H9 (cell line): ENCODE results near the gene FAM89B. TPM values are rescaled to one million over a fixed set of nuclear protein-coding genes. Genes with fewer than 3 reads are reported as not detected.

Source experiments
- DNase-seq: peaks from one replicate; pipeline ENCODE4 v3.0.0-alpha.2; 2017
- H2AFZ ChIP-seq: one replicate; pipeline ENCODE4 v1.6.1; 2013; ENCODE audit warnings: mild to moderate bottlenecking, low read length, control low read depth, moderate library complexity
- H2AK5ac ChIP-seq: 2 replicates; pipeline ENCODE4 v1.6.1; 2013; ENCODE audit warnings: low read length, control low read depth, mixed read lengths; ENCODE audit not compliant: insufficient read length
- H2BK120ac ChIP-seq: one replicate; pipeline ENCODE4 v1.6.1; 2013; ENCODE audit warnings: low read depth, mild to moderate bottlenecking, low read length, control low read depth, inconsistent platforms; ENCODE audit not compliant: poor library complexity, severe bottlenecking
- H2BK12ac ChIP-seq: 2 replicates; pipeline ENCODE4 v1.6.1; 2013; ENCODE audit warnings: low read length, control low read depth, mixed read lengths, low read depth; ENCODE audit not compliant: insufficient read length
- H2BK15ac ChIP-seq: 2 replicates; pipeline ENCODE4 v1.6.1; 2013; ENCODE audit warnings: low read depth, low read length, control low read depth
- H2BK20ac ChIP-seq: one replicate; pipeline ENCODE4 v1.6.1; 2013; ENCODE audit warnings: low read depth, mild to moderate bottlenecking, low read length, control low read depth, inconsistent platforms; ENCODE audit not compliant: poor library complexity, severe bottlenecking
- H2BK5ac ChIP-seq: 2 replicates; pipeline ENCODE4 v1.6.1; 2013; ENCODE audit warnings: low read length, control low read depth, mixed read lengths; ENCODE audit not compliant: insufficient read length
- H3K14ac ChIP-seq: 2 replicates; pipeline ENCODE4 v1.6.1; 2013; ENCODE audit warnings: low read length, control low read depth; ENCODE audit not compliant: insufficient read depth
- H3K18ac ChIP-seq: 2 replicates; pipeline ENCODE4 v1.6.1; 2013; ENCODE audit warnings: low read depth, mild to moderate bottlenecking, mixed read lengths, low read length, control low read depth; ENCODE audit not compliant: insufficient read length
- H3K23ac ChIP-seq: 2 replicates; pipeline ENCODE4 v1.6.1; 2013; ENCODE audit warnings: low read length, control low read depth, mixed read lengths, low read depth; ENCODE audit not compliant: insufficient read length
- H3K23me2 ChIP-seq: 2 replicates; pipeline ENCODE4 v1.6.1; 2013; ENCODE audit warnings: low read depth, mild to moderate bottlenecking, mixed read lengths, low read length, control low read depth; ENCODE audit not compliant: insufficient read length, poor library complexity, severe bottlenecking
- H3K27ac ChIP-seq: 2 replicates; pipeline ENCODE4 v1.5.1; 2013; ENCODE audit warnings: low read length, control low read depth, mixed read lengths, low read depth; ENCODE audit not compliant: insufficient read length
- H3K27me3 ChIP-seq: 2 replicates; pipeline ENCODE4 v1.6.1; 2013; ENCODE audit warnings: low read length, control low read depth, inconsistent platforms; ENCODE audit not compliant: insufficient read depth
- H3K4ac ChIP-seq: 2 replicates; pipeline ENCODE4 v1.6.1; 2013; ENCODE audit warnings: low read depth, mild to moderate bottlenecking, control low read depth, inconsistent platforms, low read length, moderate library complexity
- H3K4me1 ChIP-seq: 2 replicates; pipeline ENCODE4 v1.6.1; 2013; ENCODE audit warnings: low read length, control low read depth, inconsistent platforms; ENCODE audit not compliant: insufficient read depth
- H3K4me2 ChIP-seq: 2 replicates; pipeline ENCODE4 v1.6.1; 2013; ENCODE audit warnings: low read length, control low read depth, mixed read lengths; ENCODE audit not compliant: insufficient read length, insufficient read depth
- H3K56ac ChIP-seq: 2 replicates; pipeline ENCODE4 v1.6.1; 2013; ENCODE audit warnings: low read depth, mild to moderate bottlenecking, mixed read lengths, low read length, control low read depth; ENCODE audit not compliant: insufficient read length
- H3K79me1 ChIP-seq: 2 replicates; pipeline ENCODE4 v1.6.1; 2013; ENCODE audit warnings: low read depth, mild to moderate bottlenecking, moderate library complexity, low read length, control low read depth, inconsistent platforms; ENCODE audit not compliant: insufficient read depth, poor library complexity, severe bottlenecking
- H3K79me2 ChIP-seq: 2 replicates; pipeline ENCODE4 v1.6.1; 2013; ENCODE audit warnings: low read length, control low read depth, inconsistent platforms; ENCODE audit not compliant: insufficient read depth
- H3K9ac ChIP-seq: 2 replicates; pipeline ENCODE4 v1.6.1; 2013; ENCODE audit warnings: low read length, control low read depth, mixed read lengths; ENCODE audit not compliant: insufficient read length; ENCODE audit errors: extremely low read depth
- H3K9me3 ChIP-seq: one replicate; pipeline ENCODE4 v1.6.1; 2013; ENCODE audit warnings: low read depth, low read length, inconsistent platforms; ENCODE audit not compliant: control insufficient read depth
- H3T11ph ChIP-seq: one replicate; pipeline ENCODE4 v1.6.1; 2013; ENCODE audit warnings: mild to moderate bottlenecking, low read length, control low read depth, inconsistent platforms
- H4K20me1 ChIP-seq: one replicate; pipeline ENCODE4 v1.6.1; 2013; ENCODE audit not compliant: control insufficient read depth, insufficient read length, insufficient read depth
- H4K5ac ChIP-seq: 2 replicates; pipeline ENCODE4 v1.6.1; 2013; ENCODE audit warnings: low read depth, mild to moderate bottlenecking, mixed read lengths, low read length, control low read depth; ENCODE audit not compliant: insufficient read length
- H4K8ac ChIP-seq: replicated peaks from 2 replicates; pipeline ENCODE4 v1.6.1; 2013; ENCODE audit warnings: low read length, control low read depth, mixed read lengths, low read depth; ENCODE audit not compliant: insufficient read length
- H4K91ac ChIP-seq: 2 replicates; pipeline ENCODE4 v1.6.1; 2013; ENCODE audit warnings: low read depth, mild to moderate bottlenecking, moderate library complexity, mixed read lengths, low read length, control low read depth; ENCODE audit not compliant: insufficient read length
- H3K27ac Mint-ChIP-seq, 3 experiments: 2 replicates in 2 of 3; 3 replicates in 1 of 3; pipeline ENCODE4 v1.8.0; 2020 to 2021; ENCODE audit warnings: mixed read lengths in 3 of 3, mild to moderate bottlenecking in 1 of 3, moderate library complexity in 1 of 3
- H3K27me3 Mint-ChIP-seq: 2 replicates; pipeline ENCODE4 v1.8.0; 2021; ENCODE audit warnings: low read depth, mild to moderate bottlenecking, moderate library complexity, mixed read lengths
- H3K36me3 Mint-ChIP-seq, 3 experiments: 2 replicates in 2 of 3; 3 replicates in 1 of 3; pipeline ENCODE4 v1.8.0; 2020 to 2021; ENCODE audit warnings: low read depth in 3 of 3, mixed read lengths in 3 of 3; ENCODE audit not compliant: insufficient read depth in 1 of 3
- H3K4me1 Mint-ChIP-seq, 2 experiments: 2 replicates each; pipeline ENCODE4 v1.8.0; 2020; ENCODE audit warnings: mixed read lengths in 2 of 2
- H3K4me3 Mint-ChIP-seq, 2 experiments: 2 replicates in 1 of 2; 3 replicates in 1 of 2; pipeline ENCODE4 v1.8.0; 2020 to 2021; ENCODE audit warnings: mild to moderate bottlenecking in 2 of 2, mixed read lengths in 2 of 2, moderate library complexity in 1 of 2
- H3K9me3 Mint-ChIP-seq, 2 experiments: 2 replicates in 1 of 2; 3 replicates in 1 of 2; pipeline ENCODE4 v1.8.0; 2020; ENCODE audit warnings: mild to moderate bottlenecking in 2 of 2, mixed read lengths in 2 of 2, moderate library complexity in 1 of 2
- WGBS: extraction: QIAGEN DNeasy Blood & Tissue Kit; methylation state at CpG from one replicate; pipeline ENCODE4 v1.1.7; 2013; ENCODE audit warnings: missing lambda C conversion rate, low lambda C conversion rate, mixed read lengths; ENCODE audit not compliant: insufficient read length; ENCODE audit errors: extremely low coverage; 5-methylcytosine and 5-hydroxymethylcytosine counted together
- total RNA-seq: library from RNA; stranded (reverse); gene quantifications from 2 replicates; pipeline ENCODE4 v1.2.1, GENCODE V29; 2021
- TF ChIP-seq, protein P1 (sequence below): fragments of 200-600 bp; sonication (generic); conservative IDR thresholded peaks from 3 replicates; pipeline ENCODE4 v1.8.0; 2021; ENCODE audit warnings: antibody characterized with exemption, mild to moderate bottlenecking

FAM89B gene
- total RNA-seq, 1 experiment from 2014 or later: 21.7 TPM

DNA sequence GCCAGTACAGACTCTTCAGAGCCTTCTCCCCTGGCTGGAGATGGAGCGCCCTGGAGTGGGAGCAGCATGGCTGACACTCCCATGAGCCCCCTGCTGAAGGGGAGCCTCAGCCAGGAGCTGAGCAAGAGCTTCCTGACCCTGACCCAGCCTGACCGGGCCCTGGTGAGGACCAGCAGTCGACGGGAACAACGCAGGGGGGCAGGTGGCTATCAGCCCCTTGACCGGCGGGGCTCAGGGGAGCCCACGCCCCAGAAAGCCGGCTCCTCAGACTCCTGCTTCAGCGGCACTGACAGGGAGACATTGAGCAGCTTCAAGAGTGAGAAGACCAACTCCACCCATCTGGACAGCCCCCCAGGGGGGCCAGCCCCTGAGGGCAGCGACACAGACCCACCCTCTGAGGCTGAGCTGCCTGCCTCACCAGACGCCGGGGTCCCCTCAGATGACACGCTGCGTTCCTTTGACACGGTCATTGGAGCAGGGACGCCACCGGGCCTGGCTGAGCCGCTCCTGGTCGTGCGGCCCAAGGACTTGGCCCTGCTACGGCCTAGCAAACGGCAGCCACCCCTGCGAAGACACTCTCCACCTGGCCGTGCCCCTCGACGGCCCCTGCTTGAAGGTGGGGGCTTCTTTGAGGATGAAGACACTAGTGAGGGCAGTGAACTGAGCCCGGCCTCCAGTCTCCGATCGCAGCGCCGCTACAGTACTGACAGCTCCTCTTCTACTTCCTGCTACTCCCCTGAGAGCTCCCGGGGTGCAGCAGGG lies 45.8 kb downstream of the FAM89B start:
- Histone ChIP-seq H3K23ac (no peak overlapping the region), H4K8ac (no peak overlapping the region), H3K18ac (no peak overlapping the region), H2AK5ac (no peak overlapping the region), H3K23me2 (peaks cover 18% of the 10 kb centered on the region), H3K27ac (no peak overlapping the region), H2BK12ac (no peak overlapping the region), H3K14ac (no peak overlapping the region), H2AFZ (no peak overlapping the region), H3K9ac (no peak overlapping the region), H3K4me2 (no peak overlapping the region), H4K5ac (no peak overlapping the region), H3K79me2 (peaks cover 7% of the 10 kb centered on the region; the same call in 1 of the 2 replicates), H2BK15ac (no peak overlapping the region), H2BK20ac (no peak overlapping the region), H4K20me1 (no peaks in the 10 kb centered on the region), H3T11ph (no peak overlapping the region), H4K91ac (no peak overlapping the region), H3K4ac (no peak overlapping the region), H3K56ac (no peak overlapping the region), H2BK5ac (no peak overlapping the region), H3K79me1 (peaks cover under 1% of the 10 kb centered on the region), H3K27me3 (no peaks in the 10 kb centered on the region), H3K9me3 (no peaks in the 10 kb centered on the region), H2BK120ac (no peak overlapping the region), H3K4me1 (no peaks in the 10 kb centered on the region; the same call in none of the 2 replicates)
- whole genome bisulfite sequencing: no CpG with 5 or more reads among the region's 33 CpGs
- H3K27ac Mint-ChIP-seq: peak overlapping the region in 1 of 3 experiments; percentile 62; a peak in 1 of 7 replicates
- peaks cover 3% of the 10 kb centered on the region for H3K27me3 Mint-ChIP-seq
- H3K36me3 Mint-ChIP-seq: peaks cover 18 to 52% (median 49%) of the 10 kb centered on the region in 3 experiments; a peak in 6 of 7 replicates
- no peak for DNase-seq
- H3K9me3 Mint-ChIP-seq: no peaks in the 10 kb centered on the region
- H3K4me3 Mint-ChIP-seq: peak overlapping the region in 1 of 2 experiments; percentile 92; a peak in 1 of 5 replicates
- peaks cover 9 to 10% of the 10 kb centered on the region in 2 experiments for H3K4me1 Mint-ChIP-seq
- TF ChIP-seq, protein P1, sequence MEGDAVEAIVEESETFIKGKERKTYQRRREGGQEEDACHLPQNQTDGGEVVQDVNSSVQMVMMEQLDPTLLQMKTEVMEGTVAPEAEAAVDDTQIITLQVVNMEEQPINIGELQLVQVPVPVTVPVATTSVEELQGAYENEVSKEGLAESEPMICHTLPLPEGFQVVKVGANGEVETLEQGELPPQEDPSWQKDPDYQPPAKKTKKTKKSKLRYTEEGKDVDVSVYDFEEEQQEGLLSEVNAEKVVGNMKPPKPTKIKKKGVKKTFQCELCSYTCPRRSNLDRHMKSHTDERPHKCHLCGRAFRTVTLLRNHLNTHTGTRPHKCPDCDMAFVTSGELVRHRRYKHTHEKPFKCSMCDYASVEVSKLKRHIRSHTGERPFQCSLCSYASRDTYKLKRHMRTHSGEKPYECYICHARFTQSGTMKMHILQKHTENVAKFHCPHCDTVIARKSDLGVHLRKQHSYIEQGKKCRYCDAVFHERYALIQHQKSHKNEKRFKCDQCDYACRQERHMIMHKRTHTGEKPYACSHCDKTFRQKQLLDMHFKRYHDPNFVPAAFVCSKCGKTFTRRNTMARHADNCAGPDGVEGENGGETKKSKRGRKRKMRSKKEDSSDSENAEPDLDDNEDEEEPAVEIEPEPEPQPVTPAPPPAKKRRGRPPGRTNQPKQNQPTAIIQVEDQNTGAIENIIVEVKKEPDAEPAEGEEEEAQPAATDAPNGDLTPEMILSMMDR: no peak
